ENCODE results near the gene SDF2.

GRCh38 chr17:28610376-28610775 lies 51.3 kb downstream of the SDF2 start:
- no peak for TF ChIP-seq EZH2phosphoT487 (IDR thresholded peaks at IDR 0.05; ENCODE audit: insufficient read depth, low read depth)
- no peak for TF ChIP-seq EZH2 (IDR thresholded peaks at IDR 0.05; ENCODE audit: insufficient read depth, poor library complexity, severe bottlenecking)

Data from GM23248 (cell line).